Smooth muscle cell (in vitro differentiated cells): ENCODE data around the gene KRT77. TPM values are rescaled to one million over a fixed set of nuclear protein-coding genes. Genes with fewer than 3 reads are reported as not detected.
"Not testable (repeated sequence)": the region's sequence is repeated elsewhere in the genome, so short reads cannot be mapped to it uniquely, and the experiment has no call there.

Source experiments
- DNase-seq: peaks from one replicate; lab custom pipeline; 2025; ENCODE audit not compliant: unreplicated experiment; lab: John Stamatoyannopoulos, UW
- H2AFZ ChIP-seq: fragments of 200-600 bp; sonication (generic); 2 replicates; pipeline ENCODE4 v1.6.0; 2016; ENCODE audit warnings: antibody characterized with exemption, low read depth, mild to moderate bottlenecking
- H3F3A ChIP-seq: fragments of 200-600 bp; sonication (generic); 2 replicates; pipeline ENCODE4 v1.6.0; 2017; ENCODE audit warnings: antibody characterized with exemption, low read depth
- H3K27ac ChIP-seq: fragments of 200-600 bp; sonication (generic); 2 replicates; pipeline ENCODE4 v1.5.1; 2016; ENCODE audit warnings: low read depth, mild to moderate bottlenecking
- H3K27me3 ChIP-seq: fragments of 200-600 bp; sonication (generic); 2 replicates; pipeline ENCODE4 v1.6.1; 2016; ENCODE audit warnings: low read depth, mild to moderate bottlenecking
- H3K36me3 ChIP-seq: fragments of 200-600 bp; sonication (generic); 2 replicates; pipeline ENCODE4 v1.5.1; 2016; ENCODE audit warnings: low read depth
- H3K4me1 ChIP-seq: fragments of 200-600 bp; sonication (generic); 2 replicates; pipeline ENCODE4 v1.5.1; 2016; ENCODE audit warnings: low read depth
- H3K4me2 ChIP-seq: fragments of 200-600 bp; sonication (generic); 2 replicates; pipeline ENCODE4 v1.6.0; 2016; ENCODE audit warnings: mild to moderate bottlenecking
- H3K4me3 ChIP-seq: fragments of 200-600 bp; sonication (generic); 2 replicates; pipeline ENCODE4 v1.5.1; 2016; ENCODE audit warnings: mild to moderate bottlenecking
- H3K79me2 ChIP-seq: fragments of 200-600 bp; sonication (generic); 2 replicates; pipeline ENCODE4 v1.6.0; 2016; ENCODE audit warnings: low read depth, mild to moderate bottlenecking
- H3K9ac ChIP-seq: fragments of 200-600 bp; sonication (generic); 2 replicates; pipeline ENCODE4 v1.6.0; 2016; ENCODE audit warnings: low read depth
- H3K9me3 ChIP-seq: fragments of 200-600 bp; sonication (generic); replicated peaks from 2 replicates; pipeline ENCODE4 v1.5.1; 2016; ENCODE audit warnings: low read depth
- H4K20me1 ChIP-seq: fragments of 200-600 bp; sonication (generic); 2 replicates; pipeline ENCODE4 v1.6.0; 2016; ENCODE audit warnings: low read depth
- WGBS: methylation state at CpG from one replicate; pipeline ENCODE4 v1.1.7; 2016; ENCODE audit warnings: low lambda C conversion rate; 5-methylcytosine and 5-hydroxymethylcytosine counted together
- polyA plus RNA-seq: library from polyadenylated mRNA; unstranded; fragments of >200 nt; fragmentation: Nextera tagmentation; extraction: Ambion mirVana; gene quantifications from 2 replicates; pipeline ENCODE4 v1.2.1, GENCODE V29; 2016
- total RNA-seq: library from RNA; depleted of rRNA; stranded (reverse); fragments of >200 nt; gene quantifications from 2 replicates; pipeline ENCODE4 v1.2.3, GENCODE V29; 2014
- TF ChIP-seq, protein P1 (sequence below): fragments of 200-600 bp; sonication (generic); IDR thresholded peaks from 2 replicates; pipeline ENCODE4 v1.5.1; 2017; ENCODE audit warnings: borderline replicate concordance, mild to moderate bottlenecking, antibody characterized with exemption; ENCODE audit not compliant: insufficient read depth, poor library complexity, severe bottlenecking

Gene KRT77
- total RNA-seq (3.8 TPM in 1 of 2 replicates, not detected in the other), polyA plus RNA-seq (not detected in 2 replicates)

DNA sequence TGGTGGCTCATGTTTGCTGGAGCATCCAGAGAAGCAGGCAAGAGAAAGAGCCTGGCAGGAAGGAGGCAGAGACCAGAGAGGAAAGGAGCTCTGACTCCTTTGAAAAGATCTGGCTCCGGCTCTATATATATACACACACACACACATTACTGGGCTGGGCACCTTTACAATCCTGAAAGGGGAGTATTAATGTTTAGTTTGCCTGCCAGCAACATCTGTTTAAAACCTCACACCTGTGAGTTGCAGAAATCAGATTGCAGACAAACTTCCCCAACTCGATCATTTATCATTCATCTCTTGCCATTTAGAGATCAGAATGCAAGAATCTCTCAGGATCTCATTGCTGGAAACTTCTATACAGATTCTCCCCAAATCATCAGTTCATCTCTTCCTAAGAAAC, at the start of gene KRT77:
Gene KRT77 (minus strand): TSS at position 101 of the 400 bp plus-strand sequence. CDS start 90 bp downstream, at position 11.
- H4K20me1 ChIP-seq = no peaks in the 10 kb centered on the region
- H3K27ac ChIP-seq = no peak within 1 kb of the TSS
- no peak within 1 kb of the TSS for H3K4me3 ChIP-seq
- no peaks in the 10 kb centered on the region for H3K4me1 ChIP-seq
- no peak for DNase-seq
- TF ChIP-seq, protein P1, sequence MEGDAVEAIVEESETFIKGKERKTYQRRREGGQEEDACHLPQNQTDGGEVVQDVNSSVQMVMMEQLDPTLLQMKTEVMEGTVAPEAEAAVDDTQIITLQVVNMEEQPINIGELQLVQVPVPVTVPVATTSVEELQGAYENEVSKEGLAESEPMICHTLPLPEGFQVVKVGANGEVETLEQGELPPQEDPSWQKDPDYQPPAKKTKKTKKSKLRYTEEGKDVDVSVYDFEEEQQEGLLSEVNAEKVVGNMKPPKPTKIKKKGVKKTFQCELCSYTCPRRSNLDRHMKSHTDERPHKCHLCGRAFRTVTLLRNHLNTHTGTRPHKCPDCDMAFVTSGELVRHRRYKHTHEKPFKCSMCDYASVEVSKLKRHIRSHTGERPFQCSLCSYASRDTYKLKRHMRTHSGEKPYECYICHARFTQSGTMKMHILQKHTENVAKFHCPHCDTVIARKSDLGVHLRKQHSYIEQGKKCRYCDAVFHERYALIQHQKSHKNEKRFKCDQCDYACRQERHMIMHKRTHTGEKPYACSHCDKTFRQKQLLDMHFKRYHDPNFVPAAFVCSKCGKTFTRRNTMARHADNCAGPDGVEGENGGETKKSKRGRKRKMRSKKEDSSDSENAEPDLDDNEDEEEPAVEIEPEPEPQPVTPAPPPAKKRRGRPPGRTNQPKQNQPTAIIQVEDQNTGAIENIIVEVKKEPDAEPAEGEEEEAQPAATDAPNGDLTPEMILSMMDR = no peak
- H3K36me3 ChIP-seq = no peaks in the 10 kb centered on the region
- H3F3A ChIP-seq = no peaks in the 10 kb centered on the region
- H3K79me2 ChIP-seq = no peaks in the 10 kb centered on the region
- H3K9me3 ChIP-seq = no peaks in the 10 kb centered on the region
- 86% methylated on average over 2 of the region's 2 CpGs for WGBS
- no peak within 1 kb of the TSS for H3K9ac ChIP-seq
- H3K4me2 ChIP-seq = no peak within 1 kb of the TSS
- H3K27me3 ChIP-seq = peaks cover 44% of the 10 kb centered on the region
- H2AFZ ChIP-seq = no peak within 1 kb of the TSS

DNA sequence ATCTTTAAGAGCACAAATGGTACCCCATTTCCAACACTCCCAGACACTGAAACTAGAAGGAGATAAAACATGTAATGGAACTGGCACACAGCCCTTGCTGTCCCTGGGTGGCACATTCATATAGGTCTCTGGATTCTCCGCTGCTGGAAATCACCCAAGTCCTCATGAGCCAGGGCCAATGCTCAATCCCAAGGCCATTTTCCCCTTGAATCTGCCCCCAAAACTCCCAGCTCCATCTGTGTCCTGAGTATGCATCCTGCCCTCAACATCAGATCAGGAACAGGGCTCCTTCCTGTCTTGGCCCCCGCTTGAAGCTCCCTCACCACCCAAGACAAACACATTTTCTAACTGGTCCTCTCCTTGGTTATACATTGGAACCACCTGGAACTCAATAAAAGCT, 49.2 kb upstream of the KRT77 start:
- H3K4me2 ChIP-seq = no peak overlapping the region
- no peak overlapping the region for H2AFZ ChIP-seq
- no peaks in the 10 kb centered on the region for H4K20me1 ChIP-seq
- TF ChIP-seq, protein P1 = no peak
- no peaks in the 10 kb centered on the region for H3F3A ChIP-seq
- H3K9me3 ChIP-seq = no peaks in the 10 kb centered on the region
- H3K4me1 ChIP-seq = no peaks in the 10 kb centered on the region
- H3K9ac ChIP-seq = no peak overlapping the region
- no peaks in the 10 kb centered on the region for H3K79me2 ChIP-seq
- H3K27ac ChIP-seq = no peak overlapping the region
- no peaks in the 10 kb centered on the region for H3K36me3 ChIP-seq
- no peak for DNase-seq
- H3K27me3 ChIP-seq = peaks cover 40% of the 10 kb centered on the region
- no peak overlapping the region for H3K4me3 ChIP-seq
- WGBS = 76% methylated on average over 2 of the region's 2 CpGs

DNA sequence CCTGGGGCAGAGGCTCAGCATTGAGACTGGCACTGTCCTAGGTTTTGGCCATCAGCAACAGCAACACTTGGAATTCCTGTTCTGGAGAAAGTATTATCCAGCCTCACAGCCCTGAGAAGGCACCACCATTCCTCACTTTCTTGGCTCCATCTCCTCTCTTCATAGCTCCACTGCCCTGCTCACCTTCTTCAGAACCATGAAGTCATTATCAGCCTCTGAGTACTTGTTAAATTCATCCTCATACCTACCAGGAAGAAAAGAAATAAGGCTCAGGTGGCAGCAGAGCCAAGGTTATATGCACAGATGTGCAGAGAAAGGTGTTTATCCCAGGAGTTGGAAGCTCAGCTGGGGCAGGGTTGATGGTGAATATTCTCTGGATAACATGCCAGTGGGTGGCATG, 48.5 kb upstream of the KRT77 start:
- Histone ChIP-seq H3K9ac (no peak overlapping the region), H4K20me1 (no peaks in the 10 kb centered on the region), H3K79me2 (no peaks in the 10 kb centered on the region), H2AFZ (no peak overlapping the region), H3K4me1 (no peaks in the 10 kb centered on the region), H3K27ac (no peak overlapping the region), H3K9me3 (no peaks in the 10 kb centered on the region), H3K36me3 (no peaks in the 10 kb centered on the region), H3K27me3 (peaks cover 39% of the 10 kb centered on the region), H3F3A (no peaks in the 10 kb centered on the region), H3K4me2 (no peak overlapping the region), H3K4me3 (no peak overlapping the region)
- no peak for DNase-seq
- TF ChIP-seq, protein P1 = no peak

DNA sequence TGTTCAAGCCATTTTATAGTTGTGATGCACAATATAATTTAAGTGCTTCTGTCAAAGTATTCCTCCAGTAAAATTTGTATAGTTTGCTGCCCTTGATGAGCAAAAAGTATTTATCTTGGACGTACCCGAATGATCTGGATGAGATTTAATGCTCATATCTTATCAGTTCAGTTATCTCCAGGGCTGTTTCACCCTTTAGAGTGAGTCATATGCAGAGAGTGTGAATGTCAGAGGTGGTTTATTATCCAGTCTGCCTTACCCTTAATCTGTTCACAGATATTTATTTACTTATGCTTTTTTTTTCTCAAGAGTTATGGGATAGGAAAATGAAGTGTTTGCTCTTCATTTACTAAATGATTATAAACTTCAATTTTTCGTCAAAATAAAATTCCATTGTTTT, 47.2 kb upstream of the KRT77 start:
- H3K9me3 ChIP-seq, H3K36me3 ChIP-seq, H3K4me2 ChIP-seq, DNase-seq, H2AFZ ChIP-seq, H3K27ac ChIP-seq, H3K4me3 ChIP-seq, H4K20me1 ChIP-seq, H3F3A ChIP-seq, H3K9ac ChIP-seq, H3K4me1 ChIP-seq, H3K79me2 ChIP-seq: not testable (repeated sequence)
- peaks cover 47% of the 10 kb centered on the region for H3K27me3 ChIP-seq
- 46% methylated on average over 3 of the region's 3 CpGs for WGBS
